Subcutaneous adipose tissue (tissue), 4 donors: ENCODE results near the gene RAB24. TPM values are rescaled to one million over a fixed set of nuclear protein-coding genes. Genes with fewer than 3 reads are reported as not detected.

Experiments
- total RNA-seq, 4 donors: library from RNA; depleted of rRNA; stranded (reverse); fragments of >200 nt; gene quantifications; one replicate each; pipeline ENCODE4 v1.1.0, GENCODE V29; 2016
- TF ChIP-seq, protein P1 (sequence below): fragments of 450-650 bp; IDR thresholded peaks from one replicate; pipeline ENCODE4 v1.5.1; 2016; ENCODE audit warnings: low read depth, mild to moderate bottlenecking, control low read depth, antibody characterized with exemption, moderate library complexity

Gene RAB24
- total RNA-seq, 4 donors from 2014 or later = 19.4 to 35.6 (median 26.3) TPM

DNA sequence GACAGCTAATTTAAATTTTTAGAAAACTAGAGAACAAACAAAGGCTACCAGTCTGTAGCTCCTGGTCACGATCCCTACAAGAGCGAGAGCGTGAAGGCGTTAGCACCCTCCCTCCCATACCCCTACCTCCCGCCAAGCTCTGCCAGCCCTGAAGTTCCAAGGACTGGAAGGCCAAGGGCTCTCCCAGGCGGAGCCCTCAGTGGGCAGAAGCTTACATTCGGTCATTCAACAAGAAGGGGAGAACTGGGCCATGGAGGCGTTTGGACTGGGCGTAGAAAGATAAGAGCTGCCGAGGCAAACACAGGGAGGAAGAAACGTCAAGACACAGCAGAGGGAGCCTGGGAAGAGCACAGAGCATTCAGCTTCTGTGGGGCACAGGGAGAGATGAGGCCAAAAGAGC lies 5.2 kb upstream of the RAB24 start:
- TF ChIP-seq, protein P1, sequence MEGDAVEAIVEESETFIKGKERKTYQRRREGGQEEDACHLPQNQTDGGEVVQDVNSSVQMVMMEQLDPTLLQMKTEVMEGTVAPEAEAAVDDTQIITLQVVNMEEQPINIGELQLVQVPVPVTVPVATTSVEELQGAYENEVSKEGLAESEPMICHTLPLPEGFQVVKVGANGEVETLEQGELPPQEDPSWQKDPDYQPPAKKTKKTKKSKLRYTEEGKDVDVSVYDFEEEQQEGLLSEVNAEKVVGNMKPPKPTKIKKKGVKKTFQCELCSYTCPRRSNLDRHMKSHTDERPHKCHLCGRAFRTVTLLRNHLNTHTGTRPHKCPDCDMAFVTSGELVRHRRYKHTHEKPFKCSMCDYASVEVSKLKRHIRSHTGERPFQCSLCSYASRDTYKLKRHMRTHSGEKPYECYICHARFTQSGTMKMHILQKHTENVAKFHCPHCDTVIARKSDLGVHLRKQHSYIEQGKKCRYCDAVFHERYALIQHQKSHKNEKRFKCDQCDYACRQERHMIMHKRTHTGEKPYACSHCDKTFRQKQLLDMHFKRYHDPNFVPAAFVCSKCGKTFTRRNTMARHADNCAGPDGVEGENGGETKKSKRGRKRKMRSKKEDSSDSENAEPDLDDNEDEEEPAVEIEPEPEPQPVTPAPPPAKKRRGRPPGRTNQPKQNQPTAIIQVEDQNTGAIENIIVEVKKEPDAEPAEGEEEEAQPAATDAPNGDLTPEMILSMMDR = no peak

DNA sequence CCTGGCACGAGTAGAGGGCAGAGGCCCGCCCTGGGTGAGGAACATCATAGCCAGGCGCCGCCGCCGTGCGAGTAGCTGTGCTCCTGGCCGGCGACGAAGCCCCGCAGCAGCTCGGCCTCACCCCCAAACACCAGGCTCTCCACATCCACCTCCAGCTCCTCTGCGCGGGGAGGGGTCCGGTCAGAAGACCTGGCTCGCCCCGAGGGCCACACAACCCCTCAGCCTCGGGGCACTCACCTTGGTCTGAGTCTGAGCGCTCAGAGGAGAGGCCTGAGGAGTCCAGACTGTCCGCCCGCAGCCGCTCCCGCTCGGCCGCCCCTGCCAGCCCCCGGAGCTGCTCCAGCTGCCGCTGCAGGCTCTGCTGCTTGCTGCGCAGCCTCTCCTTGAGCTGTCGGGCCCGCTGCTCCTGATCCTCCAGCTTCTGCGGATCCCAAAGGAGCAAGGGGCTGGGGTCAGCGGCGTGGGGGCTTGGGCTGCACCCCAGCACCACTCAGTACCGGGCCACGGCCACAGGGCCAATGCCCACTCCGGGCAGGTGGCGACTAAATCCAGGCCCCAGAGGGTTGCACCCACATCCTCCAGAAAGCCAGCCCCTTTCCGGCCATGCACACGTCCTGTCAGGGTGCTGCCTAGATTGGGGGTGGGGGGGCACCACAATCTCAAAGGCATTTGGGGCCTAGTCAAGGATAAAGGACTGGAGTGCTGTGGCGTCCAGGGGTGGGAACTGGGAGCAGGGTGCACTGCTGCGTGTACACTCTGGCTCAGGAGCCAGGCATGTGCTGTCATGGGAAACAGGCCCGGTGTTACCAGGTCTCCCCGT lies 4.2 kb upstream of the RAB24 start:
- TF ChIP-seq, protein P1 = no peak

DNA sequence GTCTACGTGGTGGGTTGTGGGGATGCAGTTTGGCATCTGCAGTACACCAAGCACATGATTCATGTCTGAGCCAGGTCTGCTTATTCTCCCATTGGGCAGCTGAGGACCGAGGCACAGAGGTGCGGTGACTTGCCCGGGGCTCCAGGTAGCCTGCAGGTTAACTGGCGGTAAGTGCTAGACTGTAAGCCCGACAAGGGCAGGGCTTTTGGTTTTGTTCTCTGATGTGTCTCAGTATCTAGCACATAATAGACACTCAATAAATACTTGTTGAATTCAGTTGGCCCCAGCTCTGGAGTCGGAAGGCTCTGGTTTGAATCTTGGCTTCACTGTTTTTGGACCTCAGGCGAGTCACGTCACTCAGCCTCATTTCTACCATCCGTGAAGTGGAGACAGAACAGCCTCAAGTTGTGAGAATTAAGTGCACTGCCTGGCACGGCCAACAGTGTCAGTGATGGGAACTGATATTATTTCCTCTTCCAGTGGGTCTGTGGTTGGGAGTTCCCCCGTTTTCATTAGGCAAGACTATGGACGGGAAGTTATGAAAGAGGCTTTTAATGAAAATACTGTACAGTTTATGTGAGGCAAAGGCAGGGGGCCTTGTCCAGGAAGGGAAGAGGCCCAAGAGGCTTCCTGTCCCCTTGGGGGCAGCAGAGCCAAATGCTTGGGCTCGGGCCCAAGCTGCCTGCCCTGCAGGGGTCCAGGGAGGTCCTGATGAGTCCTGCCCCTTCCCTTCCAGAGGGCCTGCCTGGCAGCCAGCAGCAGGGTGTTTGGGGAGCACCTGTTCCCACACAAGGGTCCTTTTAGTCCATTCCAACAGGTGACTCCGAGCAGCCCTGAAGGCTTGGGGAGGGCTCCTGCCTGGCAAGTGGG lies 3.4 kb upstream of the RAB24 start:
- TF ChIP-seq, protein P1 = no peak

DNA sequence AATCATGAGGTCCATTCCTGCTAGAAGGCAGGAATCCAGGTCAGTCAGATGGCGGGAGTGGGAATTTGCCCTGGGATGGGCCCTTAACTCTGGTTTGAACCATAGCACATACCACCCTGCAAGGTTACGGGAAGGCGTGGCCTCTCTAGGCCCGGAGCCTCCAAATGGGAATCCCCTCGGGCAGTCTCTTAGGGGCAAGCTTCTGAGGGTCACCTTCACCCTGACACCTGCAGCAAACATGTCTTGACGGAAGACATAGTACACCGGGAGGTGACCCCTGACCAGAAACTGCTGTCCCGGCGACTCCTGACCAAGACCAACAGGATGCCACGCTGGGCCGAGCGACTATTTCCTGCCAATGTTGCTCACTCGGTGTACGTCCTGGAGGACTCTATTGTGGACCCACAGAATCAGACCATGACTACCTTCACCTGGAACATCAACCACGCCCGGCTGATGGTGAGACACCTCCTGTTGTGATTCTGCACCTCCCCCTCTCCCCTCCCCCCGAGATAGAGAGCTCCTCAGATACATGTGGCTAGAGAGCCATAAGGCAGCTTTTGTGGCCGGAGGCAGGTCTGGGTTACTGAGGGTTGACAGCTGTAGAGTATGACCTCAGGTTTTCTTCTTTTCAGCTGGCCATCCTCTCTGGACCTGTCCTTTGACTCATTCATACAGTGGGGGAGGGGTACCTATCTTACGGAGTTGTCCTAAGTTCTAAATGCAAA lies 1.0 kb upstream of the RAB24 start:
- TF ChIP-seq, protein P1 = no peak

DNA sequence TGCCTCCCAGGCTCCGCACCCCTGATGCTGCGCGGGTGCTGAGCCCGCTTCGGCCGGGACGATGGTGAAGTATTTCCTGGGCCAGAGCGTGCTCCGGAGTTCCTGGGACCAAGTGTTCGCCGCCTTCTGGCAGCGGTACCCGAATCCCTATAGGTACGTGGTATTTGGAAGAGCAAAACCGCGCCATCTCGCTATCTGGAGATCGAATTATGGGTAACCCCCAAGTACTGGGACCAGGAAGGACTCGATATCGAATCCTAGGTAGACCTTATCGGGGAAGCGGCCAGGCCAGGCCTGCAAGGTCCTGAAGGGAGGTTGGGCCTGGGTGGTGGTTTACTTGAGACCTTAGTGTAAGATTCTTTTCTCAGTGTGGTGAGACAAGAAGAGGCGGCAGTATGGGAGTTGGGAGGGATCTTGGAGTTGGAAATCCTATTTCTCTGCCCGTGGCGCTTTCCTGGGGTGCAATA lies 439 bp upstream of the RAB24 start:
- TF ChIP-seq, protein P1 = no peak

DNA sequence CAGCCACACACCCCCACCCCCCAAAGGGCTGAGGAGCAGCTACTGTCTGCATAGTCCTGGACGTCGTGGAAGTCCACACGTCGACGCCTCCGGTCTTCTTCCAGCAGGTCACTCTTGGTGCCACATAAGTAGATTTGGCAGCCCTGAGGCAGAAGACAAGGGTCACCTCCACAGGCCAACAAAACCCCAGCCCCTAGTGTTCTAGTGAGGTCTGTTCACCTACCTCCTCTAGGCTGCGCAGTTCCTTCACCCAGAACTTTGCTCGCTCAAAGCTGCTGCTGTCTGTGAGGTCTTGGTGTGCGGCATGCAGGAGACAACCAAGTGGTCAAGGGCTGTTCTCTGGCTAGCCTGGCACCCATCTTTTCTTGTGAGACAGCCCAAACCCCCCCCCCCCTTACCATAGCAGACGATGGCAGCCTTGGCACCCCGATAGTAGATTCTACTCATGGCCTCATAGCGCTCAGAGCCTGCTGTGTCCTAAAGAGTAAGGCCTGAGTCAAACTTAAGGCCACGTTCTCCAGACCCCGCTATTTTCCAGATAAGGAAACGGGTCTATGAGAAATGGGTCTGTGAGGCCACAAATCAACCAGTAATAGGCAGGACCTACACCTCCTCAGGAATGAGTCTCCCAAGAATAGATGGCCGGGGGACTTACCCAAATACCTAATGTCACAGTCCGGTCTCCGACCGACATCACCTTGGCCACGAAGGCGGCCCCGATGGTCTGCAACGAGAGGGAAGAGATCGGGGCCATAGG lies 987 bp downstream of the RAB24 start:
- TF ChIP-seq, protein P1 = no peak
